ENCODE measurements around the gene KRTAP19-6. TPM values are rescaled to one million over a fixed set of nuclear protein-coding genes. Genes with fewer than 3 reads are reported as not detected.
A peak's percentile ranks its signal among the peaks of the same experiment; 100 is the strongest.
"Not testable (repeated sequence)": the region's sequence is repeated elsewhere in the genome, so short reads cannot be mapped to it uniquely, and the experiment has no call there.

The KRTAP19-6 gene
- total and polyA plus RNA-seq, 4 donors = not detected

GRCh38 chr21:30561264-30561895, 19.7 kb upstream of the KRTAP19-6 start, which contains the start of gene KRTAP19-7:
KRTAP19-7 (minus strand) TSS chr21:30561314; CDS start chr21:30561289, 25 bp downstream.
- no peaks in the 10 kb centered on the region for H3K9me3 ChIP-seq (ENCODE audit: control insufficient read depth, insufficient read depth, low read length)
- H3K27ac ChIP-seq (ENCODE audit: low read depth, low read length) = no peak within 1 kb of the TSS
- no CpG with 5 or more reads among the region's 2 CpGs for WGBS (ENCODE audit: insufficient coverage)
- no peaks in the 10 kb centered on the region for H3K36me3 ChIP-seq (ENCODE audit: control insufficient read depth, insufficient read depth, low read length)
- no peaks in the 10 kb centered on the region for H3K4me1 ChIP-seq (ENCODE audit: control insufficient read depth, insufficient read depth, low read length)
- H3K4me3 ChIP-seq (ENCODE audit: low read depth, low read length) = no peak within 1 kb of the TSS
- peak in 1 of 6 donors; percentile 33 for DNase-seq (ENCODE audit: low read depth in 4 of 6, low spot score in 6 of 6)
- H3K27me3 ChIP-seq (ENCODE audit: control insufficient read depth, insufficient read depth, low read length) = no peaks in the 10 kb centered on the region

GRCh38 chr21:30555095-30555494, 13.4 kb upstream of the KRTAP19-6 start:
- DNase-seq (ENCODE audit: low read depth in 4 of 6, low spot score in 6 of 6) = no peak
- Histone ChIP-seq H3K4me3 (ENCODE audit: low read depth, low read length) (no peak overlapping the region), H3K27me3 (ENCODE audit: control insufficient read depth, insufficient read depth, low read length) (no peaks in the 10 kb centered on the region), H3K9me3 (ENCODE audit: control insufficient read depth, insufficient read depth, low read length) (peaks cover 3% of the 10 kb centered on the region), H3K4me1 (ENCODE audit: control insufficient read depth, insufficient read depth, low read length) (no peaks in the 10 kb centered on the region), H3K36me3 (ENCODE audit: control insufficient read depth, insufficient read depth, low read length) (no peaks in the 10 kb centered on the region), H3K27ac (ENCODE audit: low read depth, low read length) (no peak overlapping the region)
- no CpG with 5 or more reads among the region's 2 CpGs for WGBS (ENCODE audit: insufficient coverage)

GRCh38 chr21:30552782-30553181, 11.1 kb upstream of the KRTAP19-6 start:
- Histone ChIP-seq H3K9me3 (ENCODE audit: control insufficient read depth, insufficient read depth, low read length) (peaks cover 3% of the 10 kb centered on the region), H3K27me3 (ENCODE audit: control insufficient read depth, insufficient read depth, low read length) (no peaks in the 10 kb centered on the region), H3K4me1 (ENCODE audit: control insufficient read depth, insufficient read depth, low read length) (no peaks in the 10 kb centered on the region), H3K27ac (ENCODE audit: low read depth, low read length) (no peak overlapping the region), H3K36me3 (ENCODE audit: control insufficient read depth, insufficient read depth, low read length) (no peaks in the 10 kb centered on the region), H3K4me3 (ENCODE audit: low read depth, low read length) (no peak overlapping the region)
- 75% methylated on average over 1 of the region's 1 CpG for WGBS (ENCODE audit: insufficient coverage)
- DNase-seq (ENCODE audit: low read depth in 4 of 6, low spot score in 6 of 6) = no peak

- no peak for DNase-seq (ENCODE audit: low read depth in 4 of 6, low spot score in 6 of 6)
- no peaks in the 10 kb centered on the region for H3K4me1 ChIP-seq (ENCODE audit: control insufficient read depth, insufficient read depth, low read length)
- H3K27ac ChIP-seq (ENCODE audit: low read depth, low read length) = no peak overlapping the region
- no peaks in the 10 kb centered on the region for H3K36me3 ChIP-seq (ENCODE audit: control insufficient read depth, insufficient read depth, low read length)
- H3K27me3 ChIP-seq (ENCODE audit: control insufficient read depth, insufficient read depth, low read length) = no peaks in the 10 kb centered on the region
- no CpG with 5 or more reads among the region's 1 CpG for WGBS (ENCODE audit: insufficient coverage)
- no peak overlapping the region for H3K4me3 ChIP-seq (ENCODE audit: low read depth, low read length)
- H3K9me3 ChIP-seq (ENCODE audit: control insufficient read depth, insufficient read depth, low read length) = no peaks in the 10 kb centered on the region
Observed at GRCh38 chr21:30518876-30519275, 22.8 kb downstream of the KRTAP19-6 start.

DNA sequence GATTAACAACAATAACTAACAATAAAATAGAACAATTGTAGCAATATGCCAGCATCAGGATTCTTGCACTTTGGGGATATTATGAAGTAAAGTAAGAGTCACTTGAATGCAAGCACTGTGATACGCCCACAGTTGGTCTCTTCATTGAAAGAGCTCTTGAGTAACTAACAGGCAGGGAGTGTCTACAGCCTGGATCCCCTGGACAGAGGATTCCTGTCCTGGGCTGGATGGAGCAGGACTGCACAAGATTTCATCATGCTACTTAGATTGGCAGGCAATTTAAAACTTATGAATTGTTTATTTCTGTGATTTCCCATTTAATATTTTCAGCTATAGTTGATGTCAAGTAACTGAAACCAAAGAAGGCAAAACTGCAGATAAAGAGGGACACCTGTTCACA, 26.0 kb downstream of the KRTAP19-6 start:
- 86% methylated on average over 1 of the region's 1 CpG for WGBS (ENCODE audit: insufficient coverage)
- H3K4me1 ChIP-seq (ENCODE audit: control insufficient read depth, insufficient read depth, low read length) = no peaks in the 10 kb centered on the region
- no peak overlapping the region for H3K4me3 ChIP-seq (ENCODE audit: low read depth, low read length)
- no peaks in the 10 kb centered on the region for H3K27me3 ChIP-seq (ENCODE audit: control insufficient read depth, insufficient read depth, low read length)
- H3K9me3 ChIP-seq (ENCODE audit: control insufficient read depth, insufficient read depth, low read length) = no peaks in the 10 kb centered on the region
- H3K27ac ChIP-seq (ENCODE audit: low read depth, low read length) = no peak overlapping the region
- DNase-seq (ENCODE audit: low read depth in 4 of 6, low spot score in 6 of 6) = peak in 1 of 6 donors; percentile 1
- no peaks in the 10 kb centered on the region for H3K36me3 ChIP-seq (ENCODE audit: control insufficient read depth, insufficient read depth, low read length)

GRCh38 chr21:30505621-30506205, 36.0 kb downstream of the KRTAP19-6 start:
- H3K4me1 ChIP-seq (ENCODE audit: control insufficient read depth, insufficient read depth, low read length); H3K27me3 ChIP-seq (ENCODE audit: control insufficient read depth, insufficient read depth, low read length); H3K27ac ChIP-seq (ENCODE audit: low read depth, low read length); H3K9me3 ChIP-seq (ENCODE audit: control insufficient read depth, insufficient read depth, low read length); H3K36me3 ChIP-seq (ENCODE audit: control insufficient read depth, insufficient read depth, low read length); H3K4me3 ChIP-seq (ENCODE audit: low read depth, low read length); DNase-seq (ENCODE audit: low read depth in 4 of 6, low spot score in 6 of 6): not testable (repeated sequence)
- 27% methylated on average over 4 of the region's 4 CpGs for WGBS (ENCODE audit: insufficient coverage)

GRCh38 chr21:30502041-30502440, 39.6 kb downstream of the KRTAP19-6 start, which contains the start of gene KRTAP19-5:
KRTAP19-5 (minus strand) TSS chr21:30502141; CDS start chr21:30502090, 51 bp downstream.
- Histone ChIP-seq H3K4me3 (ENCODE audit: low read depth, low read length) (no peak within 1 kb of the TSS), H3K36me3 (ENCODE audit: control insufficient read depth, insufficient read depth, low read length) (no peaks in the 10 kb centered on the region), H3K27me3 (ENCODE audit: control insufficient read depth, insufficient read depth, low read length) (no peaks in the 10 kb centered on the region), H3K9me3 (ENCODE audit: control insufficient read depth, insufficient read depth, low read length) (no peaks in the 10 kb centered on the region), H3K4me1 (ENCODE audit: control insufficient read depth, insufficient read depth, low read length) (no peaks in the 10 kb centered on the region), H3K27ac (ENCODE audit: low read depth, low read length) (no peak within 1 kb of the TSS)
- no peak for DNase-seq (ENCODE audit: low read depth in 4 of 6, low spot score in 6 of 6)
- WGBS (ENCODE audit: insufficient coverage) = 100% methylated on average over 2 of the region's 6 CpGs

- 100% methylated on average over 2 of the region's 4 CpGs for WGBS (ENCODE audit: insufficient coverage)
- Histone ChIP-seq H3K27me3 (ENCODE audit: control insufficient read depth, insufficient read depth, low read length) (no peaks in the 10 kb centered on the region), H3K4me1 (ENCODE audit: control insufficient read depth, insufficient read depth, low read length) (no peaks in the 10 kb centered on the region), H3K36me3 (ENCODE audit: control insufficient read depth, insufficient read depth, low read length) (no peaks in the 10 kb centered on the region), H3K9me3 (ENCODE audit: control insufficient read depth, insufficient read depth, low read length) (peaks cover 2% of the 10 kb centered on the region), H3K27ac (ENCODE audit: low read depth, low read length) (no peak within 1 kb of the TSS), H3K4me3 (ENCODE audit: low read depth, low read length) (no peak within 1 kb of the TSS)
- no peak for DNase-seq (ENCODE audit: low read depth in 4 of 6, low spot score in 6 of 6)
Observed at GRCh38 chr21:30497065-30497464, 44.6 kb downstream of the KRTAP19-6 start, which contains the start of gene KRTAP19-4. KRTAP19-4 (minus strand) TSS chr21:30497165; CDS start chr21:30497110, 55 bp downstream.

DNA sequence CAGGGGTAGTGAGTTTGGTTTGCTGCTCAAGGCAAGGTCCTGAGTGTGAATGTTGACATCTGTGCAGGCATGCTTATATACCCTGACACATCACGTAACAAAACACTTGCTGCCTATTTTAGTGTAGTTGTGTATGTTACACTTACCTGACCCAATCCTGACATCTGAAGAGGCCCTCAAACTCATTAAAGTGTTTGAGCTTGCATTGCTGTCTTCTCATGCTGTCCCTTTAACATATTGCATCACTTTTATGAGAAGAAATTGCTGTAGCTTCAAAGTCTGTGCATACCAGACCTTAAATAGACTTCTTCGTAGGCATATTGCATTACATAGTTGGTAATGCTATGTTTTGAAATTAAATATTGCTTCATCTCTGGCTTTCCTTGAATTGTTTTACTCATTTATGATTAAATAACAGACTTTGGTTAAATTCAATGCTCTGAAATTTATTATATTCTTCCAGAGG, 49.7 kb downstream of the KRTAP19-6 start, which contains the start of gene KRTAP19-3:
Gene KRTAP19-3 (minus strand): TSS at position 51 of the 466 bp plus-strand sequence. CDS start 56 bp downstream, outside the sequence.
- Histone ChIP-seq H3K27me3 (ENCODE audit: control insufficient read depth, insufficient read depth, low read length) (no peaks in the 10 kb centered on the region), H3K27ac (ENCODE audit: low read depth, low read length) (no peak within 1 kb of the TSS), H3K36me3 (ENCODE audit: control insufficient read depth, insufficient read depth, low read length) (no peaks in the 10 kb centered on the region), H3K9me3 (ENCODE audit: control insufficient read depth, insufficient read depth, low read length) (peaks cover 2% of the 10 kb centered on the region), H3K4me3 (ENCODE audit: low read depth, low read length) (no peak within 1 kb of the TSS), H3K4me1 (ENCODE audit: control insufficient read depth, insufficient read depth, low read length) (no peaks in the 10 kb centered on the region)
- DNase-seq (ENCODE audit: low read depth in 4 of 6, low spot score in 6 of 6) = no peak
- no CpG with 5 or more reads among the region's 2 CpGs for WGBS (ENCODE audit: insufficient coverage)
